Epithelial cell of proximal tubule (primary cell): ENCODE results near the gene SBNO2. TPM values are rescaled to one million over a fixed set of nuclear protein-coding genes. Genes with fewer than 3 reads are reported as not detected.

ENCODE experiments used
- DNase-seq: peaks from one replicate; pipeline ENCODE4 v3.0.0-alpha.2; 2011; ENCODE audit warnings: low read depth
- H3K4me3 ChIP-seq: 2 replicates; pipeline ENCODE4 v1.5.1; 2011; ENCODE audit warnings: low read depth, mild to moderate bottlenecking, low read length
- total RNA-seq: library from RNA; depleted of rRNA; stranded (reverse); fragments of >200 nt; gene quantifications from 2 replicates; pipeline ENCODE4 v1.2.3, GENCODE V29; 2015
- TF ChIP-seq, protein P1 (sequence below): conservative IDR thresholded peaks from 2 replicates; pipeline ENCODE4 v1.5.1; 2012; ENCODE audit warnings: low read depth, mild to moderate bottlenecking, low read length

Gene SBNO2
- total RNA-seq, 1 donor from 2014 or later: 56.2 TPM

DNA sequence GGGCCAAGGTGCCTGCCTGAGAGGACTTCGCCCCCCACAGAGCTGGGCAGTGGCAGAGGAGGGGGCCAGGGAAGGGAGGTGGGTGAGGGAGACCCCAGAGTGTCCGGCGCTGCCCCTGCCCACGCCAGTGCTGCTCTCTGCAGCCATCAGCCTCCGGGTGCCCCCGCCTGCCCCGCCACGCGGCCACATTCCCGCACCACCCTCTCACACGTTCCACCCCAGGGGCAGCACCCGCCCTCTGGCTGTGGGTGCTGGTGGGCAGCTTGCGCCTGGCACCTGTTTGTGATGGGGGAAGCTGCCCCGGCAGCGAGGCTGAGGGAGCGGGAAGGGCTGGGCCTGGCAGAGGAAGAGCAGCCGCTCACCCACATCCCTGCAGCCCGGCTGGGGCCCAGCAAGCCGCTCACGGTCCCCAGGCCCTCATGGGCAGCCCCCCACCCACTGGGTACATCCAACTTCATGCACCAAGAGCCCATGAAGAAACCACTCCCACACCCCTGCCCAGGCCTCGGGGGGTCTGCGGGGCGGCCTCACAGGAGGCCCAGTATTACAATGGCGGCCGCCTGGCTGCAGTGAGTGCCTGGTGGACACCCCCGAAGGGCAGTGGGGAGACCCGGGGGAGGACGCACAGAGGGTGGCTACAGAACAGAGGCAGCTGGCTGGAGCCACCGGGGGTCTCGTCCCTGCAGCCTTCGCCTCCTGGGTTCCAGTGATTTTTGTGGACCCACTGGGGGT is 14.0 kb downstream of the SBNO2 start:
- DNase-seq: no peak
- H3K4me3 ChIP-seq: no peak overlapping the region
- TF ChIP-seq, protein P1, sequence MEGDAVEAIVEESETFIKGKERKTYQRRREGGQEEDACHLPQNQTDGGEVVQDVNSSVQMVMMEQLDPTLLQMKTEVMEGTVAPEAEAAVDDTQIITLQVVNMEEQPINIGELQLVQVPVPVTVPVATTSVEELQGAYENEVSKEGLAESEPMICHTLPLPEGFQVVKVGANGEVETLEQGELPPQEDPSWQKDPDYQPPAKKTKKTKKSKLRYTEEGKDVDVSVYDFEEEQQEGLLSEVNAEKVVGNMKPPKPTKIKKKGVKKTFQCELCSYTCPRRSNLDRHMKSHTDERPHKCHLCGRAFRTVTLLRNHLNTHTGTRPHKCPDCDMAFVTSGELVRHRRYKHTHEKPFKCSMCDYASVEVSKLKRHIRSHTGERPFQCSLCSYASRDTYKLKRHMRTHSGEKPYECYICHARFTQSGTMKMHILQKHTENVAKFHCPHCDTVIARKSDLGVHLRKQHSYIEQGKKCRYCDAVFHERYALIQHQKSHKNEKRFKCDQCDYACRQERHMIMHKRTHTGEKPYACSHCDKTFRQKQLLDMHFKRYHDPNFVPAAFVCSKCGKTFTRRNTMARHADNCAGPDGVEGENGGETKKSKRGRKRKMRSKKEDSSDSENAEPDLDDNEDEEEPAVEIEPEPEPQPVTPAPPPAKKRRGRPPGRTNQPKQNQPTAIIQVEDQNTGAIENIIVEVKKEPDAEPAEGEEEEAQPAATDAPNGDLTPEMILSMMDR: no peak

DNA sequence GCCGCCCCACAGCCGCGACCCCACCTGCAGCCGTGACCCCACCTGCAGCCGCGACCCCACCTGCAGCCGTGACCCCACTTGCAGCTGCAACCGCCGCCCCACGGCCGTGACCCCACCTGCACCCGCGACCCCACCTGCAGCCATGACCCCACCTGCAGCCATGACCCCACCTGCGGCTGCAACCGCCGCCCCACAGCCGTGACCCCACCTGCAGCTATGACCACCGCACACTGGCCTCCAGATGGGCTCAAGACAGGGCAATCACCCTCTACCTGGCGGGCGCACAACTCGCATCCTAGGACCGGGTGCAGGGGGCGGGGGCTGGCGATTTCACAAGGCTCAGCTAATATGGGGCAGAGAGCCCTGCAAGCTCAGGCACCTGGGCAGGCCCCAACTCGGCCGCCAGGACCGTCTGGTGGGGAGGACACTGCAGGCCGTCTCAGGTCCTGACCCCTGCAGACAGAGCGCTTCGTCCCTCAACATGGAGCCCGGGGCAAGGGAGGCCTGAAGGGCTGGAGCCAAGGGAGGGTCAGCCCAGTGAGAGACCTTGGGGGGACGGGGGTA is 15.1 kb downstream of the SBNO2 start:
- no peak for DNase-seq
- TF ChIP-seq, protein P1: no peak
- H3K4me3 ChIP-seq: no peak overlapping the region

DNA sequence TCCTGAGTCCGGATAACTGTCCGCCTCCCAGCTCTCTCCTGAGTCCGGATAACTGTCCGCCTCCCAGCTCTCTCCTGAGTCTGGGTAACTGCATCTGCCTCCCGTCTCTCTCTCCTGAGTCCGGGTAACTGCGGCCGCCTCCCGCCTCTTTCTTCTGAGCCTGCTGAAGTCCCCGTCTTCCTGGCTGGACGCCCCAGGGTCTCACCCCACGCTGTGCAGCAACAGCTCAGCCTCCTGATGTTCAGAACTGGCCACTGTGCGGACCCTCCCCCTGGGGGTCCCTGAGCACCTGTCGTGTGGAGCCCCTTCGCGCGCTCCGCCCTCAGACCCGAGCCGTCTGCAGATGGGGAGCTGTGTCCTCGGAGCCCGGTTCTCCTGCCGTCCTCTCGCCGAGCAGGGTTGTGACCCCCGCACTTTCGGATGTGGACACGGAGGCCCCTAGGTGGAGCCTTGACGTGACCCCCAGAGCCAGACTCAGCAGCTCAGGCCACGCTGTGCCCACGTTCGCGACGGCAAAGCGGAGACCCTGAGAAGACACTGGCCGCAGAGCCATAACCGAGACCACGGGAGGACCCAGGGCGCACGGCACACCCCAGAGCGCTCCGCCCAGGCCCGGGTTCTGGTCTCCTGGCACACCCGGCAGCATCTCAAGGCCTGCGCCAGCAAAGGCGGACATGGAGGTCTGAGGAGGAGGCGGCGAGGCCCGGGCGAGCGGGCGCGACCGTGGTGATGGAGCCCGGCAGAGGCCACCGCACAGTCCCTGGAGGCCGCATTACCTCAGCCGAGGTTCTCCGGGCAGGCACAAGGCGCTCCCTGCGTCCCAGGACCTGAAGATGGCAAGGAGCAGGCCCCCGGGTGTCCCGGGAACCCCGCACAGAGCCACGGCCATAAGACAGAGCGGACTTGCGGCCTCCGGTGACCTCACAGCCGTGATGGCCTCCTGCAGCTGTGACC is 15.9 kb downstream of the SBNO2 start:
- no peak overlapping the region for H3K4me3 ChIP-seq
- TF ChIP-seq, protein P1: no peak
- no peak for DNase-seq

DNA sequence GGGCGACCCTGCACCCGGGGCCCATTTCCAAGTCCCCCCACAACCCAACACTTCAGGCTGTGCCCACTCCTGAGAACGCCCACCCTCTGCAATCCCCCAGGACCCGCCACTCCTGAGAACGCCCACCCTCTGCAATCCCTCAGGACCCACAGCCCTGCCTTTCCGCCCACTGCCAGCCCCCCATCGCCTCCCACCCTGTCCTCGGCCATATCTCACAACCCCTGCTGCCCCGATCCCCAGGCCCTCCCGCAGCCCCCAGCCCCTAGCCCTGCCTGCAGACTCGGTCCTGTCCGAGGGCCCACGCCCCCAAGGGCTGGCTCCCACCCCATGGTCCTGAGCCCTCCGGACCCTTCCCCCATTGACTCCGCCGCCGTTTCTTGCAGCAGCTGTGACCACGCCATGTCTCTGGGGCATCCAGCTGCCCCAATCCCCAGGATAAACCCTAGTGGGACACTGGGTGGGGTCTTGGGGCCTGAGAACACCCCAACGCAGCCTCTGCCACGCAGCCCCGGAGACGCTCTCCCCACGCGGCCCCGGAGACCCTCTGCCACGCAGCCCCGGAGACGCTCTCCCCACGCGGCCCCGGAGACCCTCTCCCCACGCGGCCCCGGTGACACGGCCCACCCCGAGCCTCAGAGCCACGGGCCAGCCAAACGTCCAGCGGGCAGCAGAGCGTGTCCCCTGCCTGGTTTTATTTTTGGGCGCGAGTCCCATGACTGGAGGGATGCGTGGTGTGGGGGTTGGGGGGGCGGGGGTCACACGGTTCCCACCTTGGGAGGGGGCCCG is 17.0 kb downstream of the SBNO2 start:
- no peak for DNase-seq
- H3K4me3 ChIP-seq: no peak overlapping the region
- TF ChIP-seq, protein P1: no peak

DNA sequence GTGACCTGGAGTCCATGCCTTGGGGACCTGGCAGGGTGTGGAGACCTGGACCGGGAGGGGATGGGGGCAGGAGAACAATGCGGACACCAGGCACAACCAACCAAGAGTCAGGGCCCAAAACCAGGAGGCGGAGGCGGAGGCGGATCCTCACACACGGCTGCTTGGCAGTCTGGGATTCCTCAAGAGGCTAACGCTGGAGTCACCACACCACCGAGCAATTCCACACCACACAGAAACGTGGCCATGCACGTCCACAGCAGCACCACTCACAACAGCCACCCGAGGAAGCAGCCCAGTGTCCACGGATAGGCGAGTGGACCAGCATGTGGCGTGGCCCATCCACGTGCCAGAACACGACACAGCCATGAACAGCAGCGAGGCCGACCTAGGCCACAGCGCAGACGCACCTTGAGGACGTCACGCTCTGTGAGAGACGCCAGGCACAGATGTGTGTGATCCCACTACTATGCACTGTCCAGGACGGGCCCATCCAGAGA is 17.7 kb downstream of the SBNO2 start:
- no peak for DNase-seq
- TF ChIP-seq, protein P1: no peak
- no peak overlapping the region for H3K4me3 ChIP-seq

DNA sequence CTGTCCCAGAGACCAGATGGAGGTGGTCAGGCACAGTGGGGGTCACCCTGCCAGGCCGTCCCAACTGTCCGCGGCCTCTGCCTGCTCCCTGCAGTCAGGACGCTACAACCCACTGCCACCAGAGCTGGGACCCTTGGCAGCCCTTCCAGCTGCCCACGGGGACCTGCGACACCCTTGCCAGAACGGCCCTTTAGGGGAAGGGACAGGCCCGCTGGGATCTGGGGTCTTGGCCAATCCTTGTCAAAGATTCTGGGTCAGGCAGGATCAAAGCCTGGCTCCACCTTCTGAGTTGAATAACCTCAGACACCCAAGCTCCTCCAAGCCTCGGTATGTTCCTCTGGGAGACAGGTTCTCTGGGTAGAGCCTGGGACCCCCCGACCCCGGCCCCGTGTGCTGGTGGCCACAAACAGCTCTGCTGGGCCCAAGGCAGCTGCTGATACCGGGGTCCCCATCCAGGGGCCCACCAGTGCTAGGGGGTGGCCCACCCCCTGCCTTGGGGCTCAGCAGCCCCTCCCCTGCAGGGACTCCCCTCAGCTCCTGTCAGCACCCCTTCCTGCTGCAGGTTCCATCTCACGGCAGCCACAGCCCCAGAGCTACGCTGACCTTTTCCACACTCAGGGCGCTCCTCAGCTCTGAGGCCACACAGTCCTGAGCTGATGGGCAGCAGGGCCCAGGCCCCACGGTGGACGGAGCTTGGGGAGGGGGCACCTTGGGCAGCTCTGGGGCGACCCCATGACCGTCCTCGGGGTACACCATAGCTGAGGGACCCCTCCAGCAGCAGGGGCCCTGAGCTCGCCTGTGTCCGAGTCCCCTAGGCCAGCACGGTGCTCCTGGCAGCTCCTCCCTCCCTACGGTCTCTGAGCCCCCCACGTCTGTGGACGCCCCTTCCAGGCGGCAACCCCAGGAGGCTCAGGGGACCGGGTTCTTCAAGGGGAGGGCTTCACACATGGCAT is 18.4 kb downstream of the SBNO2 start:
- DNase-seq: no peak
- H3K4me3 ChIP-seq: peak overlapping the region; percentile 14
- TF ChIP-seq, protein P1: no peak
